GM18502 (cell line): Measurements from ENCODE around the gene FOXN1.

Source experiments
- ATAC-seq: cut with Tn5 transposase; IDR thresholded peaks from one replicate; pipeline ENCODE4 v1.9.1; 2021; ENCODE audit warnings: mild to moderate bottlenecking; ENCODE audit not compliant: unreplicated experiment, poor library complexity

FOXN1 gene

GRCh38 chr17:28523876-28524275, 17.7 kb downstream of the FOXN1 start:
- no peak for ATAC-seq

GRCh38 chr17:28524476-28525424, 18.6 kb downstream of the FOXN1 start:
- ATAC-seq, result no peak

GRCh38 chr17:28526381-28526780, 20.2 kb downstream of the FOXN1 start:
- no peak for ATAC-seq

- ATAC-seq, result no peak
Measured at GRCh38 chr17:28527181-28527681, 21.1 kb downstream of the FOXN1 start.

GRCh38 chr17:28527859-28528258, 21.7 kb downstream of the FOXN1 start:
- ATAC-seq, result no peak

GRCh38 chr17:28528327-28529012, 22.3 kb downstream of the FOXN1 start:
- ATAC-seq, result no peak

GRCh38 chr17:28529013-28529400, 22.9 kb downstream of the FOXN1 start:
- no peak for ATAC-seq

GRCh38 chr17:28530250-28530649, 24.1 kb downstream of the FOXN1 start:
- ATAC-seq, result no peak

- ATAC-seq, result no peak
Measured at GRCh38 chr17:28530926-28531325, 24.8 kb downstream of the FOXN1 start.

GRCh38 chr17:28532050-28532960, 26.2 kb downstream of the FOXN1 start:
- no peak for ATAC-seq

GRCh38 chr17:28533091-28533807, 27.1 kb downstream of the FOXN1 start:
- no peak for ATAC-seq

- ATAC-seq, result no peak
Measured at GRCh38 chr17:28534740-28535375, 28.7 kb downstream of the FOXN1 start.

- ATAC-seq, result no peak
Measured at GRCh38 chr17:28536532-28537218, 30.5 kb downstream of the FOXN1 start.

GRCh38 chr17:28537219-28537610, 31.1 kb downstream of the FOXN1 start:
- no peak for ATAC-seq

GRCh38 chr17:28538296-28538895, 32.2 kb downstream of the FOXN1 start:
- no peak for ATAC-seq

- no peak for ATAC-seq
Measured at GRCh38 chr17:28540231-28540630, 34.1 kb downstream of the FOXN1 start.

- no peak for ATAC-seq
Measured at GRCh38 chr17:28541439-28541838, 35.3 kb downstream of the FOXN1 start.

- no peak for ATAC-seq
Measured at GRCh38 chr17:28544402-28545140, 38.4 kb downstream of the FOXN1 start.
